ENCODE measurements around the gene BMP2K.

BMP2K gene

GRCh38 chr4:78776079-78776728, at the start of gene BMP2K:
BMP2K (plus strand) TSS chr4:78776350; CDS start chr4:78776544, 194 bp downstream.
- DNase-seq: peak; percentile 78 to 79

- no peak for DNase-seq
Measured at GRCh38 chr4:78726546-78726945, 49.6 kb upstream of the BMP2K start.

GRCh38 chr4:78732332-78733104, 43.6 kb upstream of the BMP2K start:
- DNase-seq: no peak

GRCh38 chr4:78734441-78735162, 41.5 kb upstream of the BMP2K start:
- no peak for DNase-seq

GRCh38 chr4:78735697-78736096, 40.5 kb upstream of the BMP2K start:
- no peak for DNase-seq

GRCh38 chr4:78737035-78737434, 39.1 kb upstream of the BMP2K start:
- no peak for DNase-seq

GRCh38 chr4:78737973-78738372, 38.2 kb upstream of the BMP2K start:
- no peak for DNase-seq

GRCh38 chr4:78742300-78742699, 33.9 kb upstream of the BMP2K start:
- DNase-seq: no peak

- DNase-seq: no peak
Measured at GRCh38 chr4:78747475-78747922, 28.7 kb upstream of the BMP2K start.

GRCh38 chr4:78748381-78748780, 27.8 kb upstream of the BMP2K start:
- no peak for DNase-seq

- no peak for DNase-seq
Measured at GRCh38 chr4:78749258-78749971, 26.7 kb upstream of the BMP2K start.

GRCh38 chr4:78749972-78750727, 26.0 kb upstream of the BMP2K start:
- DNase-seq: no peak

- DNase-seq: no peak
Measured at GRCh38 chr4:78753091-78753490, 23.1 kb upstream of the BMP2K start.

- DNase-seq: no peak
Measured at GRCh38 chr4:78754872-78755271, 21.3 kb upstream of the BMP2K start.

- DNase-seq: no peak
Measured at GRCh38 chr4:78756137-78756536, 20.0 kb upstream of the BMP2K start.

- no peak for DNase-seq
Measured at GRCh38 chr4:78756776-78757175, 19.4 kb upstream of the BMP2K start.

GRCh38 chr4:78757574-78757973, 18.6 kb upstream of the BMP2K start:
- DNase-seq: no peak

- DNase-seq: no peak
Measured at GRCh38 chr4:78758085-78758484, 18.1 kb upstream of the BMP2K start.

- DNase-seq: no peak
Measured at GRCh38 chr4:78762529-78762928, 13.6 kb upstream of the BMP2K start.

- DNase-seq: no peak
Measured at GRCh38 chr4:78763251-78763650, 12.9 kb upstream of the BMP2K start.

GRCh38 chr4:78763763-78764387, 12.3 kb upstream of the BMP2K start:
- DNase-seq: no peak

- no peak for DNase-seq
Measured at GRCh38 chr4:78764498-78764961, 11.6 kb upstream of the BMP2K start.
